ENCODE measurements around the gene RTN4IP1.
"Not testable (repeated sequence)": the region's sequence is repeated elsewhere in the genome, so short reads cannot be mapped to it uniquely, and the experiment has no call there.

RTN4IP1 gene

DNA sequence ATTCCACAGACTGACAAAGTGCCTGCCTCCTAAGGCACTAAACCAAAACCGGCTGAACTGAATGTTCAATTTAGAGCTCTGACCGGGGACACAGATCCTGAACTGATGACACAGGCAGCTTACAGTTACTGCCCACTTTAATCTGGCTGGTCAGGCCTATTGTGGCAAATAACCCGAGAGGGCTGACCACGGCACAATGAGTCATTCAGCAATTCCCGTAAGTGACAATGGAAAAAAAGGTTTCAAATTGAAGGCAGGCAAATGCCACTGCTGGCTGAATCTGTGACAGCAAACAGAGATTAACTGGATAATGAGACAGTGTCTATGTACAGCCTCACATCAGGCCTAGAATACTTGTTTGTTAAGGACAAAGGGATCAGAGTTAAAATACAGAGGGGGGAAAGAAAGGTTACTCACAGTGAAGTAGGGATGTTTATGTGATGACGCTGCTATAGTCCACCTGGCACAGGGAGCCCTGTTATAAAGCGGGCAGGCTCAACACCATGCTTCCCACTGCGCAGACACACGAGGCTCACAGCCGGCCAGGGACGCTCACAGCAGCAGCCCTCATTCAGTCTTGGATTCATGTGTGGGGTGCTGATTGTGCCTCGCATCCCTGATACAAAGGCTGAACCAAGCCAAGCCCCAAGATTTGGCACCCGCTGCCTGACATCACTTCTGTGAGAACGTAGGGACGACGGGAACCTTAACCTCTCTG is 54.4 kb downstream of the RTN4IP1 start:
- no peak for DNase-seq

DNA sequence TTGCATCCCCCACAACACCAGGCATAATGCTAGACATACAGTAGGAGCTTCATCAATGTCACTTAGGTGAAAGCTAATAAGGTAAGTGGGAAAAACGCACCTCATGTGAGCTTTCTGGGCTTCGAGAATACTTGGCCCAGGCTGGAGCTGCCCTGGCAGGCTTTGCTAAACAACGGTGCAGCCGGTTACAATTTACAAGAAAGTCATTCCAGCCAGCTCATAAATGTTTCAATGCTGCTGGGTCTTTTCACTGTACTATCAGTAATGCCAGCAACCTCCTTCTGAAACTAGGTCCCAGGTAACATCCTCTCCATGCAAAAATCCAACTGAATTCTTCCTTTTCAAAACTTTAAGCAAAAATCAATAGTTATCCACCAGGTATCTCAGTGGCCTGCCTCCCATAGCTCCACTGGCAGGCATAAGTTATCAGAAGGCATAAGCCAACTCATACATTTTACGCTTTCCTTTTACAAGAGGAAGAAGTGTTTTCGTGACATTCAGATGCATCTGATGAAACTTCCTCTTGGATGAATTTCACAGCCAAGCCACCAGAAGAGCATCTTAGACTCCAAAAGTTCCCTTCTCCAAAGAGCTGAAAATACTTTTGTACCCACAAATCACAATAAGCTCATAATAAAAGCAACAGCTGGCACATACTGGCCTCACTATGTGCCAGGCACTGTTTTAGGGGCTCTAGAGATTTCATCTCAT is 56.3 kb downstream of the RTN4IP1 start:
- DNase-seq, result no peak

- DNase-seq, result no peak
Measured at GRCh38 chr6:106572436-106572835, 56.9 kb downstream of the RTN4IP1 start.

DNA sequence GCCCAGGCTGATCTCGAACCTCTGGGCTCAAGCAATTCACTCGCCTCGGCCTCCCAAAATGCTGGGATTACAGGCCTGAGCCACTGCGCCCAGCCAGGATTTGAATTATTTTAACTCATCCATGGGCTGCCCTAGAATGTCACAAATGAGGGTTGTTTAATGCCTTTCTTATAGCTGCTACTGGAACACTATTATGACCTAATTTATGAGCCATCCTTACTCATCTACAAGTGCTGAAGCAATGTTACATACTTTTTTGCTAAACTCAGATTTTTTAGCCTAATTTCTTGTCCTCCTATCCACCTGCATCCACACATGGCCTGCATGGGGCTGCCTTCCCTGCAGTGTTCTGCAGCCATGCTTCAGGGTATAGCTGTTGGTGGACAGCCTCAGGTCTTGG is 59.9 kb downstream of the RTN4IP1 start:
- no peak for DNase-seq

DNA sequence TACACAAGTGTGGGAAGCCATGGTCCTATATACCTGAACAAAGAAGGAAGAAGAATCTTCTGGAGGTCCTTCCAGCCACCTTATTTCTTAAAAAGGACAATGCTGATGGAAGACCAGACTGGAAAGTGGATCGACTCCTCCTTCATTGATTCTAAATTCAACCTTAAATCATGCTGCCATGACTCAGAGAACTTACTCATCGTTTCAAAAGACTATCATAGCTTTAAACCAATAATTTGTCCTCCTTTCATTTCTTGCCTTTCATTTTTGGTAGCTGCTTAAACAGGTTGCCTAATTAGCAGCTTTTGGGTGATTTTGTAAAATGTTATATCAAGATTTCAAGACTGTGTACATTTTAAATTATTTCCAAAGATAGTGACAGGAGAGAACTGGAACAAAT is 60.8 kb downstream of the RTN4IP1 start:
- DNase-seq, result no peak

GRCh38 chr6:106564476-106564875 is 64.8 kb downstream of the RTN4IP1 start:
- DNase-seq, result no peak

- DNase-seq, result no peak
Measured at GRCh38 chr6:106563614-106564013, 65.7 kb downstream of the RTN4IP1 start.

- no peak for DNase-seq
Measured at GRCh38 chr6:106561686-106562405, 67.5 kb downstream of the RTN4IP1 start.

DNA sequence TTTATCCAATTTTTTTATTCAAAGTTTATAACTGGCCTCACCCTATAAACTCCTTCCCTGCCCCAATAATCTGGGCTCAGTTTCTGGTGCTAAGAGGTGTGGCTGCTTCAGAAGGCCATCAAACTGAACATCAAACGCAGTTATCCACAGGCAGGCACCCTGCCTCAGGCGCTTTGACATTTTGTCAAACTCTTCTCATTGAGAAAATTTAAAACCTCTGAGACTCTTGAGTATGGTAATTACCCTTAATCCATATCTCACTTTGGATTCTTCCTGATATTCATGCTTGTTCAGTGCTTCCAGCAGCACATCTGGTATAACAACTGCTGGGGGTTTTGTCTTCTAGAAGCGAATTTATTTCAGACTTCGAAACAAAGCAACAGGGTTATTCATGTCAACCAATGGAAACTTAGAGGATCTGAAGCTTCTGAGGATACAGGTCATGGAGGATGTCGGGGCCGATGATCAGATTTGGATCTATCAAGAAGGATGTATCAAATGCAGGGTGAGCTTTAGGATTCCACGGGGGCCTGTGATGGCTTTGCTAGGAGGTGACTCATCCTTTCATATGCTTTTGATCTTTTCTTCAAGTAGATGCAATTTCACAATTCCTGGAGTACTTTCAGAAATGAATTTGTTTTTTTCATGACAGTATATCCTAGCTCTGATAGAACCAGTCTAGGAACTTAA is 68.2 kb downstream of the RTN4IP1 start:
- peak; percentile 10 for DNase-seq

- DNase-seq, result not testable (repeated sequence)
Measured at GRCh38 chr6:106559659-106560058, 69.6 kb downstream of the RTN4IP1 start.

DNA sequence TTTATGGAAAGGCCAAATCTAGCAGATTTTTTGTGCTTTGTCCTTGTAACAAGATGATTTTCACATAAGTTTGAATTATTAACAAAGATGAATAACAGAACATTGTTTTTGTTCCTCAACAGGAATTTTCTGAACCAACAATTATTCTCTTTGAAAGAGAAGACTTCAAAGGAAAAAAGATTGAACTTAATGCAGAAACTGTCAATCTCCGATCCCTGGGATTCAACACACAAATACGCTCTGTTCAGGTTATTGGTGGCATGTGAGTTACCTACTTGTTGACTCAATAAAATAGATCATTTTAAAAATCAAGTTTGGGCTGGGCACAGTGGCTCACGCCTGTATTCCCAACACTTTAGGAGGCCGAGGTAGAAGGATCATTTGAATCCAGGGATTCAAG is 70.9 kb downstream of the RTN4IP1 start:
- DNase-seq, result no peak

DNA sequence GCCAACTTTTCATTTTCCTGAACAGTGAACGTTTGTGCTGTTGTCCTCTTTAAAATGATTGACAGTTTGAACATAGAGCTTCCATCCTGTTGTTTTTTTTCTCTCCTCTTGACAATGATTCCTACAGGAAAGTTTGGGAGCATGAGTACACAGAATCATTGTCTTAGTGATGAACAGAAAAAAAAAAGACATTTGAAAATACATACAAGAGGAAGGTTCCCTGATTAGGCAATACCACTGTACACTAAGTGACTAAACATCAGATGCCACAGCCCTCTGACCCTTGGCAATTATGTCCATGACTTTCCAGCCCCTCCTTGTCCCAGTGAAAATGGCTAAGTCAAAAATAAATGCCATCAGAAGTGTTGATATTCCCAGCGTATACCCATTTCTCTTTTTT is 71.5 kb downstream of the RTN4IP1 start:
- no peak for DNase-seq

GRCh38 chr6:106556368-106556960 is 72.8 kb downstream of the RTN4IP1 start:
- DNase-seq, result peak; percentile 11

GRCh38 chr6:106555767-106556166 is 73.5 kb downstream of the RTN4IP1 start:
- no peak for DNase-seq

GRCh38 chr6:106553440-106553839 is 75.9 kb downstream of the RTN4IP1 start:
- DNase-seq, result no peak

GRCh38 chr6:106551155-106551554 is 78.1 kb downstream of the RTN4IP1 start:
- DNase-seq, result no peak

DNA sequence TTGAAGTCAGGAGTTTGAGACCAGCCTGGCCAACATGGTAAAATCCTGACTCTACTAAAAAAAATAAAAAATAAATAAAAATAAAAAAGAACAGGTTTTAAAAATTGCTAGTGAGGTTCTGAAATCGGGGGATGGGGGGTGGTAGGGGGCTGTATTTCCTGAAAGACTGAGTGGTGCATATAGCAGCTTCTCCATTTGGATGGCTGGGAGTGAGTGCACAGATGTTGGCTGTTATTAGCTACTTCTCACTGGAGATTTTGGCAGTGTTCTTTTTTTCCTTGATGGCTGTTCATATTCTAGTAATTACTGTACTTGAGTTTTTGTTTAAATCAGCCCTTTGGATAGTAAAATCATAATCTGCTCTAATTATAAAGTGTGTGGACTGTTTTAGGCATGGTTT is 79.8 kb downstream of the RTN4IP1 start:
- no peak for DNase-seq

DNA sequence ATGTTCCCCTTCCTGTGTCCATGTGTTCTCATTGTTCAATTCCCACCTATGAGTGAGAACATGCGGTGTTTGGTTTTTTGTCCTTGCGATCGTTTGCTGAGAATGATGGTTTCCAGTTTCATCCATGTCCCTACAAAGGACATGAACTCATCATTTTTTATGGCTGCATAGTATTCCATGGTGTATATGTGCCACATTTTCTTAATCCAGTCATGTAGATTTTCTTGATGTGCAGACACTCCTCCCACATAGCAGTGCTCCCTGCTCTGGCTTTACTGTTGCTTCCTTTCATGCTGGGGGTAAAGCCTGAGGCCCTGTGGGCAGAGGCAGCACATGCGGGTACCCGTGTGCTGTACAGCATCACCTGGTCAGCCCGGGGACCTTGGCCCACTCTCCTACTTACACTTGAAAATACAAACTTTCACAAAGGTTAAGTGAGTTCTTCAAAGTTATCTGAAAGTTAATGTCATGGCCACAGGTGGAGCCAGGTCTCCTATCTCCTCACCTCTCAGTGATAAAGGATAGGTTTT is 80.3 kb downstream of the RTN4IP1 start:
- DNase-seq, result not testable (repeated sequence)

DNA sequence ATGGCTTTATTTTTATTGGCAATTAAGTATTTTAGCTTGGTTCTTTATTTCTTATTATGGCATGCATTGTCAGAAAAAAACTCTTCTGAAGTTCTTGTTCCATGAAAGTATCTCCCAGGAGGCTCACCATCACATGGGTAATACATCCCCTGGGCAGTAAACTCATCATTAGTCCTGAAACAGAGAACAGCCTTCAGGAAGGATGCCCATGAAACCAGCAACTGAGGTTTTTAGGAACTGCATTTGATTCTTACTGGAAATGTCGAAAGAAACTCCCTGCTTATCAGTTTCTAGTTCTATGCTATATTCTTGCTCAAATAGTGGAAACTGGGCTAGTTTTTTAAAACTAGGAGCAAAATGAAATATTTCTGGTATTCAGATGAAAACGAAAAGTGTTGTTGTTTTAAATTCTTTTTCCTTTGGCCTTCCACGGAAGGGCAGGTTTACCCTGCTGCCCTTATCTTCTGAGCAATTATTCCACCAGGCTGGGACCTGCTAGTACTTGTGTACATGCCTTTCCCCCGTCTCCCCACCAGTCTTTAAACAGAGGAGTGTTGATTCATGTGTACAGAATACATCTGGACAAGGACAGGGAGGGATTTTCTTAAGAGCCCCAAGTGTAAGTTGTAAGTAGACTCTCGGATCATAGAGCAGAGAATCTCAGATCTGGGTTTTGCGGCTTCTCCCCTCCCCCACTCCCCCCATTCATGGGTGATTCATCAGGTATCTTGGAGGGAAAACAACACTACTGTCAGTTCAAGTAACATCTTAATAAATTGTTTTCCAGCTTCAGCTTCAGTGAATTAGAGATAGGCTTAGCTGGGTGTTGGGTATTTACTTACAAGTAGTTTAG is 81.5 kb downstream of the RTN4IP1 start:
- DNase-seq, result peak; percentile 65

GRCh38 chr6:106546691-106547414 is 82.4 kb downstream of the RTN4IP1 start:
- DNase-seq, result peak; percentile 78

GRCh38 chr6:106546261-106546690 is 83.0 kb downstream of the RTN4IP1 start:
- DNase-seq, result no peak
